Activated CD4-positive, alpha-beta T cell treated with anti-CD3 and anti-CD28 coated beads, Interleukin-2, amount 50 U/mL, for 1 hour (primary cell): ENCODE results near the gene RNU6-8.

Experiments used
- DNase-seq: peaks from one replicate; pipeline ENCODE4 v3.0.0-alpha.2; 2020

The RNU6-8 gene

GRCh38 chr14:32203928-32204357, 874 bp upstream of the RNU6-8 start:
- no peak for DNase-seq

DNA sequence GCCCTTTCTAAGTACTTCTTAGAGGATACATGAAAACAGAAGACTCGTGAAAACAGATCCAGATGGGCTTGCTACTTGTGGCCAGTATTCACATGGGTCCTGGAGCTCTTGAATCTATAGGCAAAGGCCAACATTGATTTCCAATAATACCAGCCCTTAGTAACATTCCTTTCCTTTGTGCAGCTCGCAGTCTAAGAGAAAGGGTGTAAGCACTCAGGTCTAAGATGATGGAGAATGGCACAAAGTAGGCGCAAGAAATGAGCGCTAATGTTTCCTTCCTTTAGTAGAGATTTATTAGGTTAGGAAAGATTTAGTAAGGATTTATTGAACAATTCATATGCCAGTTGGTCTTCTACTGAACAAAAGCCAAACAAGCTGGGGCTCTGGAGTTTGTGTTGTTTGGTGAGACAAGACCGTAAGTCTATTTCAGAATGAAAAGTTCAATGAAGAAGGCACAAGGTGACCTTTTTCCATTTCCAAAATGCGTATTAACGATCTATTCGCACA, 525 bp downstream of the RNU6-8 start:
- DNase-seq, result no peak

DNA sequence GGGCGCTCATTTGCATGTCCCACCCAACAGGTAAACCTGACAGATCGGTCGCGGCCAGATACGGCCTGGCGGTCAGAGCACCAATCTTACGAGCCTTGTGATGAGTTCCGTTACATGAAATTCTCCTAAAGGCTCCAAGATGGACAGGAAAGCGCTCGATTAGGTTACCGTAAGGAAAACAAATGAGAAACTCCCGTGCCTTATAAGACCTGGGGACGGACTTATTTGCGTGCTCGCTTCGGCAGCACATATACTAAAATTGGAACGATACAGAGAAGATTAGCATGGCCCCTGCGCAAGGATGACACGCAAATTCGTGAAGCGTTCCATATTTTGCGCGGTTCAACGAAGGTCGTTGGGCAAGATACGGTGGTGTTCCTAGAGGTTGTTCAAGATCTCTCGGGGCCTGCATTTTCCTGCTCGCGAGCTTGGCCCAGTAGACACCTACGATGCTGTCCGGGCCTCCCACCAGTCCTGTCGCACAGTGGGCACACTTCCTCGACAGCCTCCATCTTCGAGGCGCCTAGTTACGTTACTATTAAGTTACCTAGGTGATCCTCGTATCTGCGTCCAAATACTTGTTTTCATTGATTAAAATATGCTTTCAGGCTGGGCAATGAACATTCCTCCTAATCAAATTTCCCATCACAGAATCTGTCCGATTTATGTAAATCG, 1.1 kb downstream of the RNU6-8 start, which contains the start of gene RNU6-7:
Gene RNU6-7, plus strand, starts transcription at position 230 of the 675 bp plus-strand sequence.
- DNase-seq, result peak; percentile 27

DNA sequence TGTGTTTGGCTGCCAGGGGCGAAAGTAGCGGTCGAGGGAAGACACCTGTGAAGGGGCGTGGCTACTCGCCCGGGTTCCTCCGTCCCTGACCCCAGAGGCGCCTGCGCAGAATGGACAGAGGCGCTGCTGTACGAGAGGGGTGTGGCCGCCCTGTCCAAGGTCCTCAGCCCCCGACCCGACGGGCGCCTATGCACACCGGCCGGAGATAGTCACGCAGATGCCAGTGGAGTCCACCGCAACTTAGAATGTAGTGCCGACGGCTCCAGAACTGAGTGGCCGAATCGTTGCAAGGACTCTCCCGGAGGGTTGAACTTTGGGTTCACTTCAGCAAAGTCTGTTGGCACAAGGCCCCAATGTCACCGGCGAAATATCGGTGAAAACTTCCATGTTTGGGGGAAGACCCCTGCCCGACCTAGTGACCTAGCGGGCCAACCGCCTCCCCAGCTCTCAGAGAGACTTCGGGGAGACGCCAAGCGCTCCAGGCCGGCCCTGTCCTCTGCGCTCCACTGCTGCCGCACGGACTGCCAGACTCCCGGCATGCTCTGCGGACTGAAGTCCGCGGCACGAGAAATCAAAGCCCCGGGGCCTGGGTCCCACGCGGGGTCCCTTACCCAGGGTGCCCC, 1.8 kb downstream of the RNU6-8 start:
- peak; percentile 62 for DNase-seq

GRCh38 chr14:32200368-32201192, 2.5 kb downstream of the RNU6-8 start:
- no peak for DNase-seq

DNA sequence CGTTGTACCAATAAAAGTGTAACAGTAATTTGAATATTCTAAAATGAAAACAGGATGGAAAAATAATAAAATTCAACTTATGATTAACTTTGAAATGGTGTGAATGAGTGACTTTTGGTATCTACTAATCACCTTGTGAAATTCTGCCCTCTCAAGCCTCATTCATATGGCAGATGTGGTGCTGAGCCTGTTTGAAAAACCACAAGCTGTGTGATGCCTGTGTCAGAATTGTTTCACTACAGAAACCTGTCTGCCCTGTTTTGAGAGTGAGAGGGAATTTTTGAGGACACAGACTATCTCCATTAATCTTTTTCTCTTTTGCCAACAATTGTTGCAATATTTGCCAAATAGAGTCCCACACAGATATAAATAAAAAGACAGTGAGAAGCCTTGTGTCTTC, 5.2 kb downstream of the RNU6-8 start:
- DNase-seq, result no peak

DNA sequence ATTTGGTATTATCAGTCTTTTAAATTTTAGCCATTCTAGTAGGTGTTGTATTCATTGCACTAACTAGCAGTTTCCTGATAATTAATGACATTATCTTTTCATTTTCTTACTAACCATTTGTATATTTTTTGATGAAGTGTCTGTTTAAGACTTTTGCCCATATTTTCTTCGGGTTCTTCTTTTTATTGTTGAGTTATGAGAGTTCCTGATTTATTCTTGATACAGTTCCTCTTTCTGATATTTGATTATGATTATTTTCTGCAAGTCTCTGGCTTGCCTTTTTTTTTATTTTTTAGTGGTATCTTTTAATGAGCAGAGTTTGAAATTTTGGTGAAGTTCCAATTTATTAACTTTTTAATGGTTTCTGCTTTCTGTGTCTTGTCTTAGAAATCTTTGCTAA, 7.4 kb downstream of the RNU6-8 start:
- DNase-seq, result no peak

GRCh38 chr14:32193532-32193931, 9.5 kb downstream of the RNU6-8 start:
- DNase-seq, result no peak

GRCh38 chr14:32192712-32193373, 10.2 kb downstream of the RNU6-8 start:
- DNase-seq, result no peak

- no peak for DNase-seq
Observed at GRCh38 chr14:32190673-32191072, 12.4 kb downstream of the RNU6-8 start.

DNA sequence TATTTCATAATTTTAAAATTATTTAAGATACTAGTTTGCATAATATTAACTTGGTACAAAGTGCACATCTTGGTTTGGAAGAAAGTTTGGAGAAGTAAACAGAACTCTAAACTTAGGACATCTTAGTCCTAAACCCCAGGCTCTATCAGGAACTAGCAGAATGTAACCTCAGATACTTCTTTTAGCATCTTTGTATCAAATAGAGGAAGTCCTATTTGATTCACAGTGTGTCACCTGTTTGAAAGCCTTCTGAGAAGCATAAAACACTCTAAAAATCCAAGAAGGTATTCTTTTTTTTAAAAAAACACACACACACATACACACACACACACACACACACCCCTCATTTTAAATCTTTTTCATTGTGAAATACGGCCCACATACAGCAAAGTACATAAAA, 13.3 kb downstream of the RNU6-8 start:
- DNase-seq, result no peak

DNA sequence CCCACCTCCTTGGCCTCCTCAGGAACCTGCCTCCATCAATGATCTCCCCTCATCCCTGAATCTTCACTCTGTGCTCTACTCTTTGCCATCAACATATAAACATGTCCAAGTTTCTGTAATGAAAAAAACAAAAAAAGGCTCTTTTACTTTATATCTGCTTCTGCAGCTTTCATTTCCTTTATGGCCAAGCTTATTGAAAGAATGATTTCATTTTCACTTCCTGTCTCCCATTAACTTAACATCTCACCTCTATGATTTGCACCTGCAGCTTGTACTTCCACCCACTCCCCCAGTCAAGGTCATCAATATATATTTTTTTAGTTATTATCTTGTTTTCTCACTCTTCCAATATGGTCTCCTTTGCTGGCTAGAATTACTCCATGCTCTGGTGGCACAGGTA, 16.8 kb downstream of the RNU6-8 start:
- DNase-seq, result no peak

DNA sequence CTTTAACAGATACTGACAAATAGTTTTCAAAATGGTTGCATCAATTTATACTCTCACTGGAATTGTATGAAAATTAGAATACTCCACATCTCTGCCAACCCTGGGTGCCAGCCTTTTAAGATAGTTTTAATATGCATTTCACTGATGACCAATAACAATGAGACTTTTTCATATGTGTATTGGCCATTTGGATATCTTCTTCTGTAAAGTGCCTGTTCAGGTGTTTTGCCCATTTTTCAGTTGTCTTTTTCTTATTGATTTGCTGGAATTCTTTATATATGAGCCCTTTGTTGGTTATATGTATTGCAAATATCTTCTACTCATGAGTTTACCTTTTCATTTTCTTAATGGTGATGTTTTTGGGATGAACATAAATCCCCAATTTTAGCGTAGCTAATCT, 18.0 kb downstream of the RNU6-8 start:
- DNase-seq, result no peak

DNA sequence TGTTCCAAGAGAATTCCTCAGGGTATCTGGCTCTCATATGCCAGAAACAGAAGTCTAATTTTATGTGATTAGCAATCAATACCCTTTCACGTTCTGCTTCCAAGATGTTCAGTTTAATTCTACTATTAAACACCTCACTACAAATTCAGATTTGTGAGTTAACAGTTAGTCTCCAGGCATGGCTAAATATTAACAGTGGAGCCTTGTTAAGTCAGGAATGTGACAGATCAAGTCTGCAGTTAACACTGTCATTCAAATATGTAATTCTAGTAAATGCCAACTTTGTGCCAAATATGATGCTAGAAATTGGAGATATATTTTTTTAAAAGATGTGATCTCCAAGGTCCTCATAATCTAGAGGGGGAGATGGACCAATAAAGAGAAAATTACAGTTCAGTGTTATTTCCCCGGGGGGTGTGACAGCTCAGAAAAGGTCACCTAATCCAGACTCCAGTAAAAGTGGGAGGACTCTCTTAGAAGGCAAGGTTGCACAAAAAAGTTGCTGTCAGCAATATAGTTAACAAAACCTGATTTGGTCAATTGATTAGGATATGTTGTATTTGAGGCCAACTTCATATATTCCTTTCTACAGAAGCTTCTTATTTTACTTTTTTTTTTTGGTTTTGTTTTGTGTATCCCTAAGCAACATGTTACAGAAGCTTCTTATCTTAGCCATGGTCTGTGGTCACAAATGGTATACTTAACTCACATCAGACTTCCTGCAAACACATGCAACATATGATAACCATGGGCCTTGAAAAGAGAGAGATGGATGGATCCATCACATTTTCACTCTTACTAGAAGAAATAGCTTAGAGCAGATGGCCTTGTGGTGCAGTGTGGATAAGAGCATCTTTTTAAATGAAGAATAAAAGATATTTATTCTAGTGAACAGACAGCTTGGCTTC, 19.7 kb downstream of the RNU6-8 start:
- no peak for DNase-seq

GRCh38 chr14:32171469-32171868, 31.6 kb downstream of the RNU6-8 start:
- DNase-seq, result no peak

DNA sequence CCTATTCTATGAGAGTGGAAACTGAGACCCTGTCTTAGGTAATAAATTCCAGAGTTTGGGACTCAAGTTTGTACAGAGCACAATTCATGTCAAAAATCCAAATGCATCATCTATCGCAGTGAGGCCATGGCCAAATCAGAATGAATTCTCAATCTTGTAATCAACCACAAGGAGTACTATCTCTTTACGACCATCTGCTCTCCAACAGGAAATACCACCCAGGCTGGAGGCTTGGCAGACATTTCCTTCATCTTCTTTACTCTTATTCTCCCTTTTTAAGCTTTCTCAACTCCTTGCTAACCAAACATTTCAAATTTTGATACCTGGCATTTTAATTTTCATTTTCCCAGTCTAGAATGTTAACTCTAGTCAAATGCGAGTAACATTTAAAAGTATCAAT, 33.9 kb downstream of the RNU6-8 start:
- no peak for DNase-seq

GRCh38 chr14:32167907-32168306, 35.2 kb downstream of the RNU6-8 start:
- no peak for DNase-seq

GRCh38 chr14:32166924-32167323, 36.1 kb downstream of the RNU6-8 start:
- no peak for DNase-seq

- DNase-seq, result no peak
Observed at GRCh38 chr14:32166029-32166428, 37.0 kb downstream of the RNU6-8 start.
